ENCODE results near the gene IL19. TPM values are rescaled to one million over a fixed set of nuclear protein-coding genes. Genes with fewer than 3 reads are reported as not detected.
"Not testable (repeated sequence)": the region's sequence is repeated elsewhere in the genome, so short reads cannot be mapped to it uniquely, and the experiment has no call there.

The IL19 gene
- total and polyA plus RNA-seq, 4 donors = 0.10 to 0.68 (median 0.12) TPM; not detected in 1

GRCh38 chr1:206760590-206760989 lies 10.0 kb upstream of the IL19 start:
- Histone ChIP-seq H3K9ac (ENCODE audit: insufficient read depth in 1 of 2, low read length in 2 of 2) (no peak overlapping the region), H3K9me3 (ENCODE audit: control insufficient read depth in 4 of 4, insufficient read depth in 3 of 4, low read length in 3 of 4) (peaks cover 0 to 2% (median under 1%) of the 10 kb centered on the region in 4 donors), H3K27ac (ENCODE audit: low read depth in 1 of 2, low read length in 1 of 2) (no peak overlapping the region), H3K36me3 (ENCODE audit: control insufficient read depth in 4 of 4, insufficient read depth in 4 of 4, low read length in 4 of 4) (no peaks in the 10 kb centered on the region), H3K27me3 (ENCODE audit: control insufficient read depth in 3 of 3, insufficient read depth in 3 of 3, low read length in 2 of 3) (peaks cover 0 to 2% (median 0%) of the 10 kb centered on the region in 3 donors), H3K4me3 (no peak overlapping the region), H3K4me1 (ENCODE audit: control insufficient read depth in 5 of 5, insufficient read depth in 5 of 5, low read length in 5 of 5) (peaks cover 0 to 1% (median 0%) of the 10 kb centered on the region in 5 donors)
- ATAC-seq (ENCODE audit: insufficient read depth, low FRiP score) (no peak), DNase-seq (no peak)
- WGBS, 2 donors = 83 to 100% methylated on average over 1 of the region's 1 CpG
- TF ChIP-seq, protein P1, sequence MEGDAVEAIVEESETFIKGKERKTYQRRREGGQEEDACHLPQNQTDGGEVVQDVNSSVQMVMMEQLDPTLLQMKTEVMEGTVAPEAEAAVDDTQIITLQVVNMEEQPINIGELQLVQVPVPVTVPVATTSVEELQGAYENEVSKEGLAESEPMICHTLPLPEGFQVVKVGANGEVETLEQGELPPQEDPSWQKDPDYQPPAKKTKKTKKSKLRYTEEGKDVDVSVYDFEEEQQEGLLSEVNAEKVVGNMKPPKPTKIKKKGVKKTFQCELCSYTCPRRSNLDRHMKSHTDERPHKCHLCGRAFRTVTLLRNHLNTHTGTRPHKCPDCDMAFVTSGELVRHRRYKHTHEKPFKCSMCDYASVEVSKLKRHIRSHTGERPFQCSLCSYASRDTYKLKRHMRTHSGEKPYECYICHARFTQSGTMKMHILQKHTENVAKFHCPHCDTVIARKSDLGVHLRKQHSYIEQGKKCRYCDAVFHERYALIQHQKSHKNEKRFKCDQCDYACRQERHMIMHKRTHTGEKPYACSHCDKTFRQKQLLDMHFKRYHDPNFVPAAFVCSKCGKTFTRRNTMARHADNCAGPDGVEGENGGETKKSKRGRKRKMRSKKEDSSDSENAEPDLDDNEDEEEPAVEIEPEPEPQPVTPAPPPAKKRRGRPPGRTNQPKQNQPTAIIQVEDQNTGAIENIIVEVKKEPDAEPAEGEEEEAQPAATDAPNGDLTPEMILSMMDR (IDR thresholded peaks at IDR 0.05; ENCODE audit: control extremely low read depth, extremely low read depth) = no peak

GRCh38 chr1:206761159-206761768 lies 9.3 kb upstream of the IL19 start:
- ATAC-seq (ENCODE audit: insufficient read depth, low FRiP score) (no peak), DNase-seq (no peak)
- 80 to 92% methylated on average over 6 of the region's 6 CpGs for WGBS, 2 donors
- H3K9me3 ChIP-seq (ENCODE audit: control insufficient read depth in 4 of 4, insufficient read depth in 3 of 4, low read length in 3 of 4) = peaks cover 0 to 2% (median under 1%) of the 10 kb centered on the region in 4 donors
- no peak overlapping the region for H3K27ac ChIP-seq (ENCODE audit: low read depth in 1 of 2, low read length in 1 of 2)
- no peaks in the 10 kb centered on the region for H3K36me3 ChIP-seq (ENCODE audit: control insufficient read depth in 4 of 4, insufficient read depth in 4 of 4, low read length in 4 of 4)
- peaks cover 0 to 2% (median 0%) of the 10 kb centered on the region in 3 donors for H3K27me3 ChIP-seq (ENCODE audit: control insufficient read depth in 3 of 3, insufficient read depth in 3 of 3, low read length in 2 of 3)
- H3K9ac ChIP-seq (ENCODE audit: insufficient read depth in 1 of 2, low read length in 2 of 2) = no peak overlapping the region
- peaks cover 0 to 1% (median 0%) of the 10 kb centered on the region in 5 donors for H3K4me1 ChIP-seq (ENCODE audit: control insufficient read depth in 5 of 5, insufficient read depth in 5 of 5, low read length in 5 of 5)
- TF ChIP-seq, protein P1 (IDR thresholded peaks at IDR 0.05; ENCODE audit: control extremely low read depth, extremely low read depth) = no peak
- no peak overlapping the region for H3K4me3 ChIP-seq

DNA sequence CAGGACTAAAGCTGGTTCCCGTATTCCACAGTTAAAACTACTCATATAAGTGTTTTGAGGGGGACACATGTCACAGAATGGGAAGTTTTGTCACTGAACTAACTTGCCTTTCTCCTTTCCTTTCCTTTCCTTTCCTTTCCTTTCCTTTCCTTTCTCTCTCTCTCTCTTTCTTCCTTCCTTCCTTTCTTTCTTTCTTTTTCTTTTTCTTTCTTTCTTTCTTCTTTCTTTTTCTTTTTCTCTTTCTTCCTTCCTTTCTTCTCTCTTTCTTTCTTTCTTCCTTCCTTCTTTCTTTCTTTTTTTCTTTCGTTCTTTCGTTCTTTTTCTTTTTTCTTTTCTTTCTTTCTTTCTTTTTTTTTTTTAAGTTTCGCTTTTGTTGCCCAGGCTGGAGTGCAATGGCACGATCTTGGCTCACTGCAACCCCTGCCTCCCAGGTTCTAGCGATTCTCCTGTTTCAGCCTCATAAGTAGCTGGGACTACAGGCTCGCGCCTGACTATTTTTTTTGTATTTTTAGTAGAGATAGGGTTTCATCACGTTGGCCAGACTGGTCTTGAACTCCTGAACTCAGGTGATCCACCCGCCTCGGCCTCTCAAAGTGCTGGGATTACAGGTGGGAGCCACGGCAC lies 7.7 kb upstream of the IL19 start:
- H3K27ac ChIP-seq (ENCODE audit: low read depth in 1 of 2, low read length in 1 of 2); ATAC-seq (ENCODE audit: insufficient read depth, low FRiP score); H3K9me3 ChIP-seq (ENCODE audit: control insufficient read depth in 4 of 4, insufficient read depth in 3 of 4, low read length in 3 of 4); H3K9ac ChIP-seq (ENCODE audit: insufficient read depth in 1 of 2, low read length in 2 of 2); H3K36me3 ChIP-seq (ENCODE audit: control insufficient read depth in 4 of 4, insufficient read depth in 4 of 4, low read length in 4 of 4); H3K27me3 ChIP-seq (ENCODE audit: control insufficient read depth in 3 of 3, insufficient read depth in 3 of 3, low read length in 2 of 3); DNase-seq; H3K4me1 ChIP-seq (ENCODE audit: control insufficient read depth in 5 of 5, insufficient read depth in 5 of 5, low read length in 5 of 5); H3K4me3 ChIP-seq: not testable (repeated sequence)
- WGBS, 2 donors = 94% methylated on average over 12 of the region's 12 CpGs

GRCh38 chr1:206765771-206766170 lies 4.8 kb upstream of the IL19 start:
- not testable (repeated sequence) for H3K4me3 ChIP-seq; H3K4me1 ChIP-seq (ENCODE audit: control insufficient read depth in 5 of 5, insufficient read depth in 5 of 5, low read length in 5 of 5); H3K9ac ChIP-seq (ENCODE audit: insufficient read depth in 1 of 2, low read length in 2 of 2); H3K36me3 ChIP-seq (ENCODE audit: control insufficient read depth in 4 of 4, insufficient read depth in 4 of 4, low read length in 4 of 4); H3K27ac ChIP-seq (ENCODE audit: low read depth in 1 of 2, low read length in 1 of 2); H3K9me3 ChIP-seq (ENCODE audit: control insufficient read depth in 4 of 4, insufficient read depth in 3 of 4, low read length in 3 of 4); H3K27me3 ChIP-seq (ENCODE audit: control insufficient read depth in 3 of 3, insufficient read depth in 3 of 3, low read length in 2 of 3); DNase-seq; ATAC-seq (ENCODE audit: insufficient read depth, low FRiP score)
- 36 to 68% methylated on average over 1 of the region's 1 CpG for WGBS, 2 donors

All from lung (tissue), 12 donors.